Fibroblast of pulmonary artery (primary cell): ENCODE measurements around the gene FBXO22.
A peak's percentile ranks its signal among the peaks of the same experiment; 100 is the strongest.
"Not testable (repeated sequence)": the region's sequence is repeated elsewhere in the genome, so short reads cannot be mapped to it uniquely, and the experiment has no call there.

Experiments
- DNase-seq: peaks from one replicate; pipeline ENCODE4 v3.0.0-alpha.2; 2010; ENCODE audit warnings: low read depth
- H3K4me3 ChIP-seq: replicated peaks from 2 replicates; pipeline ENCODE4 v1.5.1; 2011; ENCODE audit warnings: low read depth, mild to moderate bottlenecking, control low read depth, low read length, moderate library complexity
- CTCF ChIP-seq: IDR thresholded peaks from 2 replicates; pipeline ENCODE4 v1.5.1; 2011; ENCODE audit warnings: mild to moderate bottlenecking, control low read depth, low read length, inconsistent platforms; ENCODE audit errors: missing control alignments

The FBXO22 gene

GRCh38 chr15:75961331-75961730 lies 57.7 kb downstream of the FBXO22 start:
- H3K4me3 ChIP-seq = no peak overlapping the region
- no peak for DNase-seq
- no peak for TF ChIP-seq CTCF

GRCh38 chr15:75966073-75966472 lies 62.4 kb downstream of the FBXO22 start:
- no peak overlapping the region for H3K4me3 ChIP-seq
- TF ChIP-seq CTCF = no peak
- DNase-seq = peak; percentile 57

- not testable (repeated sequence) for H3K4me3 ChIP-seq, DNase-seq
Observed at GRCh38 chr15:75976766-75977165, 73.1 kb downstream of the FBXO22 start.

- H3K4me3 ChIP-seq = no peak overlapping the region
- TF ChIP-seq CTCF = no peak
- DNase-seq = no peak
Observed at GRCh38 chr15:75981149-75981815, 77.6 kb downstream of the FBXO22 start.

GRCh38 chr15:75982468-75982867 lies 78.8 kb downstream of the FBXO22 start:
- TF ChIP-seq CTCF = no peak
- DNase-seq = no peak
- H3K4me3 ChIP-seq = no peak overlapping the region

- DNase-seq = not testable (repeated sequence)
Observed at GRCh38 chr15:75984706-75985105, 81.0 kb downstream of the FBXO22 start.

GRCh38 chr15:75985971-75986370 lies 82.3 kb downstream of the FBXO22 start:
- no peak for DNase-seq
- no peak for TF ChIP-seq CTCF
- H3K4me3 ChIP-seq = no peak overlapping the region

More at GRCh38 chr15:75984706-75985105, 81.0 kb downstream of the FBXO22 start:
- H3K4me3 ChIP-seq = not testable (repeated sequence)

- no peak overlapping the region for H3K4me3 ChIP-seq
- no peak for DNase-seq
- TF ChIP-seq CTCF = no peak
Observed at GRCh38 chr15:75989045-75989444, 85.4 kb downstream of the FBXO22 start.
